GM12878 (cell line): ENCODE results near the gene CCDC177. TPM values are rescaled to one million over a fixed set of nuclear protein-coding genes. Genes with fewer than 3 reads are reported as not detected.
A peak's percentile ranks its signal among the peaks of the same experiment; 100 is the strongest.

Experiments
- ASH2L ChIP-seq: fragments of 300-600, 200-600 bp; sonication (generic); IDR thresholded peaks from 2 replicates; pipeline ENCODE4 v1.6.1; 2017; ENCODE audit warnings: low read depth, mild to moderate bottlenecking, borderline replicate concordance
- CREM ChIP-seq: IDR thresholded peaks from 2 replicates; pipeline ENCODE4 v1.6.1; 2014; ENCODE audit warnings: antibody characterized with exemption, low read depth
- ELK1 ChIP-seq: IDR thresholded peaks from 2 replicates; pipeline ENCODE4 v1.6.1; 2012; ENCODE audit warnings: low read depth, low read length, improper control_type of control experiment
- FOXM1 ChIP-seq: IDR thresholded peaks from 2 replicates; pipeline ENCODE4 v1.6.1; 2012; ENCODE audit warnings: low read depth, mild to moderate bottlenecking, inconsistent platforms, low read length, moderate library complexity
- IKZF1 ChIP-seq: fragments of 450-650 bp; conservative IDR thresholded peaks from 2 replicates; pipeline ENCODE4 v1.6.1; 2017; ENCODE audit warnings: antibody characterized with exemption, mild to moderate bottlenecking
- IKZF2 ChIP-seq, 2 experiments: fragments of 450-650 bp; IDR thresholded peaks; 2 replicates each; pipeline ENCODE4 v1.6.1; 2017; ENCODE audit warnings: mild to moderate bottlenecking in 2 of 2, moderate library complexity in 2 of 2
- KLF5 ChIP-seq: fragments of 450-650 bp; IDR thresholded peaks from 2 replicates; pipeline ENCODE4 v1.6.1; 2014; ENCODE audit warnings: mild to moderate bottlenecking; ENCODE audit not compliant: partially characterized antibody
- MEF2B ChIP-seq: fragments of 450-650 bp; IDR thresholded peaks from 2 replicates; pipeline ENCODE4 v1.6.1; 2018; ENCODE audit warnings: mild to moderate bottlenecking, moderate library complexity; ENCODE audit not compliant: partially characterized antibody, poor library complexity, severe bottlenecking
- MLLT1 ChIP-seq: fragments of 450-650 bp; IDR thresholded peaks from 2 replicates; pipeline ENCODE4 v1.6.1; 2016; ENCODE audit warnings: mild to moderate bottlenecking
- MYC ChIP-seq: IDR thresholded peaks from 2 replicates; pipeline ENCODE4 v1.6.1; 2011; ENCODE audit warnings: mild to moderate bottlenecking, low read length, moderate library complexity, inconsistent platforms; ENCODE audit not compliant: insufficient read depth, insufficient replicate concordance, insufficient read length, severe bottlenecking
- NBN ChIP-seq: fragments of 450-650 bp; IDR thresholded peaks from 2 replicates; pipeline ENCODE4 v1.6.1; 2016
- PML ChIP-seq: IDR thresholded peaks from 2 replicates; pipeline ENCODE4 v1.6.1; 2012; ENCODE audit warnings: low read length, inconsistent platforms
- SIX5 ChIP-seq: IDR thresholded peaks from 2 replicates; pipeline ENCODE4 v1.6.1; 2011; ENCODE audit warnings: mild to moderate bottlenecking, low read depth, low read length, moderate library complexity; ENCODE audit not compliant: severe bottlenecking
- STAT3 ChIP-seq: IDR thresholded peaks from 2 replicates; pipeline ENCODE4 v1.6.1; 2011; ENCODE audit warnings: low read depth, low read length, improper control_type of control experiment
- USF2 ChIP-seq: IDR thresholded peaks from 2 replicates; pipeline ENCODE4 v1.6.1; 2011; ENCODE audit warnings: low read depth, low read length, improper control_type of control experiment, borderline replicate concordance
- WRNIP1 ChIP-seq: IDR thresholded peaks from 2 replicates; pipeline ENCODE4 v1.6.1; 2011; ENCODE audit warnings: low read depth, low read length, improper control_type of control experiment, borderline replicate concordance
- YBX1 ChIP-seq: fragments of 450-650 bp; IDR thresholded peaks from 2 replicates; pipeline ENCODE4 v1.6.1; 2016; ENCODE audit warnings: antibody characterized with exemption
- ZBTB33 ChIP-seq: fragments of 450-650 bp; IDR thresholded peaks from 2 replicates; pipeline ENCODE4 v1.6.1; 2017; ENCODE audit warnings: mild to moderate bottlenecking
- ZBTB40 ChIP-seq: fragments of 450-650 bp; IDR thresholded peaks from 2 replicates; pipeline ENCODE4 v1.6.1; 2016; ENCODE audit warnings: mild to moderate bottlenecking, moderate library complexity, borderline replicate concordance
- ZNF384 ChIP-seq: IDR thresholded peaks from 2 replicates; pipeline ENCODE4 v1.6.1; 2012; ENCODE audit warnings: low read depth, mild to moderate bottlenecking, low read length, improper control_type of control experiment, borderline replicate concordance
- polyA plus RNA-seq, 11 experiments: library from polyadenylated mRNA; depleted of rRNA in 4 of 11; unstranded in 6 of 11; stranded (reverse) in 5 of 11; fragments of >200 nt; fragmentation: Nextera tagmentation in 4 of 11; fragmentation: Illumina TruSeq in 1 of 11; extraction: Ambion mirVana in 4 of 11; extraction: Trizol in 1 of 11; gene quantifications; 1 replicate in 1 of 11; 2 replicates in 10 of 11; pipeline versions ENCODE4 v1.2.1 to v1.2.3, GENCODE V29; 2011 to 2016; ENCODE audit warnings: inconsistent platforms in 2 of 11, missing spikeins in 2 of 11, low read depth in 1 of 11
- total RNA-seq, 4 experiments: library from RNA; depleted of rRNA in 3 of 4; stranded (reverse); fragments of >200 nt in 3 of 4; fragmentation: Illumina TruSeq in 1 of 4; extraction: Trizol in 1 of 4; gene quantifications; 2 replicates each; pipeline versions ENCODE4 v1.2.1 to v1.2.3, GENCODE V29; 2013 to 2021

The CCDC177 gene
- total and polyA plus RNA-seq, 10 of the 15 experiments (the other 5 are each of a cell fraction or from before 2014, with no cell fraction given), result not detected

- TF ChIP-seq USF2 (no peak), PML (no peak), YBX1 (no peak), MYC (no peak), WRNIP1 (no peak), SIX5 (no peak), ASH2L (0 out of 2 replicates have a peak, but pooled peaks have one; percentile 22), ZNF384 (no peak), ZBTB40 (no peak), ELK1 (no peak), FOXM1 (no peak), MLLT1 (0 out of 2 replicates have a peak, but pooled peaks have one; percentile 53), IKZF2 (IDR thresholded peaks at IDR 0.05) (peak in 1 of 2 experiments; percentile 43; a peak in 1 of 4 replicates), NBN (0 out of 2 replicates have a peak, but pooled peaks have one; percentile 28), KLF5 (no peak), ZBTB33 (no peak), CREM (no peak), IKZF1 (peak; percentile 34), MEF2B (no peak), STAT3 (no peak)
Observed at GRCh38 chr14:69612014-69612782, 37.5 kb upstream of the CCDC177 start (continued).
